ENCODE data around the gene SIK3.

Gene SIK3

DNA sequence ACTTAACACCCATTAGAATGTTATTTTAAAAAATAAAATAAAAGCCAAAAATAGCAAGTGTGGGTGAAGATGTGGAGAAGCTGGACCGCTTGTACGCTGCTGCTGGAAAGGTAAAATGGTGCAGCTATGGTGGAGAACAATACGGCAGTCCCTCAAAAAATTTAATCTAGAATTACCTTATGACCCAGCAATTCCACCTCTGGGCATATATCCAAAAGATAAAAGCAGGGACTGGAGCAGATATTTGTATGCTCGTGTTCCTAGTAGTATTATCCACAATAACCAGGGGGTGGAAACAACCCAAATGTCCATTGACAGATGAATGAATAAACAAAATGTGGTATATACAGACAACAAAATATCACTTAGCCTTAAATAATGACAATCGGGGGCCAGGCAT, 300.4 kb downstream of the SIK3 start:
- DNase-seq (ENCODE audit: low read depth in 3 of 3): no peak

- no peak for DNase-seq (ENCODE audit: low read depth in 3 of 3)
Measured at GRCh38 chr11:116796548-116796947, 301.7 kb downstream of the SIK3 start.

DNA sequence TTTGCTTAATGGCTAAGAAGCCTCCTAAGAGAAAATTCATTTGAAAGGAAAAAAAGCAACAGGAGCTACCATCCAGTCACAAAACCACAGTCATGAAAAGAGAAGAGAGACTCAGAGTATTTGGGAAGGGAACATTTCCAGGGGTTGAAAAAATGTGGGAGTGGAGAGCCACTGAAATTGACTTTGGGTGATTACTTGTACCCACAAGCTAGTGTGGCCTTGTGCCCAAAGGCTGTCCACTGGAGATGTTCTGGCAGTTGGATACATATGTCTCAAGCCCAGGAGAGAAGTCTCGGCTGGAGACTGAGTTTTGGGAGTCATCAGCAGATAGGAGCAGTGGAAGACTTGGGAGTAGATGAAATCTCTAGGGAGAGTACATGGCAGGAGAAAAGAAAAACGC, 303.4 kb downstream of the SIK3 start:
- no peak for DNase-seq (ENCODE audit: low read depth in 3 of 3)

- no peak for DNase-seq (ENCODE audit: low read depth in 3 of 3)
Measured at GRCh38 chr11:116793772-116794097, 304.5 kb downstream of the SIK3 start.
